GM08714 (cell line): ENCODE data around the gene CLASP2.

ENCODE experiments used
- H3K4me3 ChIP-seq: fragments of 200-500 bp; sonication (Bioruptor generic); 2 replicates; pipeline ENCODE4 v1.5.1; 2014; ENCODE audit warnings: mild to moderate bottlenecking, low read length, inconsistent platforms
- ZNF274 ChIP-seq: IDR thresholded peaks from 2 replicates; pipeline ENCODE4 v1.6.1; 2012; ENCODE audit warnings: mild to moderate bottlenecking, low read depth, low read length

CLASP2 gene

DNA sequence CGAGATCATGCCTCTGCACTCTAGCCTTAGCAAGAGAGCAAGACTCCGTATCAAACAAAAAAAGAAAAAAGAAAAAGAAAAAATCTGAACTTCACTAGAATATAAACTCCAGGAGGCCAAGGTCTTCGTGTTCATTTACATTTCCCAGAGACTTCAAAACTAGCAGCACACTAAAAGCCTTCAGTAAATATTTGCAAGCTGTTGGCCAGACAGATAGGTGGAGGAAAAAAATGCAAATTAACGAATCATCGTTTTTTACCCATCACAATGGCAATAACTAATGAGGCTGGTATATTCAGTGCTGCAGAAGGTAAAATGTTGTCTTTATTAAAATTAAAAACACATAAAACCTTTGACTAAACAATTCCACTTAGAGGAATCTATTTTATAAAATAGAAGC is 80.6 kb downstream of the CLASP2 start:
- no peak for TF ChIP-seq ZNF274
- H3K4me3 ChIP-seq: no peak overlapping the region

DNA sequence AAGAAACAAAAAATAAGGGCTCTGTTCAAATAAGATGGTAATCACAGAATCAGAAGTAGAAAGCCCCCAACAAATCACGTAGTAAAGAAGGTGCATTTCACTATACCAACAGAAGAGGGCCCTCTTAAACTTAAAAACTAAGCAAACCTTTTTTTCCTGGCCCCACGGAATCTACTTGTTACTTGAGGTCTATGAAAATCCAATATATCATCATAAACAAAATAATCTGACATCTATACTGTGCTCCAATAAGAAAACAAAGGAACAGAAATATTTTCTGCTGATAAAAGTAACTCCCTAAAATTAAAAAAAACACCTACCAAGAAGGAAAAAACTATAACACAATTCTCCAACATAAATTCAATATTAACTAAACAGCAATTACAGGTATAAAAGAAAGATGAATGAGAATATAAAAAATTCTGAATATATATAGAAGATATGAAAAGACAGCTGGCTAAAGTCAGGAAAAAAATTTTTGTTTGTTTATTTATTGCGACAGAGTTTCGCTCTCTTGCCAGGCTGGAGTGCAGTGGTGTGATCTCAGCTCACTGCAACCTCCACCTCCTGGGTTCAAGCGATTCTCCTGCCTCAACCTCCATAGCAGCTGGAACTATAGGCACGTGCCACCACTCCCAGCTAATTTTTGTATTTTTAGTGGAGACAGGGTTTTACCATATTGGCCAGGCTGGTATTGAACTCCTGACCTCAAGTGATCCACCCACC is 81.8 kb downstream of the CLASP2 start:
- TF ChIP-seq ZNF274: no peak
- H3K4me3 ChIP-seq: no peak overlapping the region

DNA sequence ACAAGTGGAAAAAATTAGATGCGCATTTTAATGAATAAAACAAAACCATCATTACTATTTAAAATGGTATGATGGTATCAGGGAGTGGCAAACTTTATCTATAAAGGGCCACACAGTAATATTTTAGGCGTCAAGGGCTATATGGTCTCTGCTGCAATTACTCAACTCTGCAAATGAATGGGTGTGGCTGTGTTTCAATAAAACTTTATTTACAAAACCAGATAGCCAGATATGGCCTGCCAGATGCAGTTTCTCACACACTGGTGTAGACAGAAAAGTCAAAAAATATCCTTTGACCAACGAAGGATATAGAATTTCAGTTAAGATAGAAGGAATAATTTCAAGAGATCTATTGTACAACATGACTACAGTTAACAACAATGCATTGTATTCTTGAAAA is 83.8 kb downstream of the CLASP2 start:
- H3K4me3 ChIP-seq: no peak overlapping the region
- TF ChIP-seq ZNF274: no peak

DNA sequence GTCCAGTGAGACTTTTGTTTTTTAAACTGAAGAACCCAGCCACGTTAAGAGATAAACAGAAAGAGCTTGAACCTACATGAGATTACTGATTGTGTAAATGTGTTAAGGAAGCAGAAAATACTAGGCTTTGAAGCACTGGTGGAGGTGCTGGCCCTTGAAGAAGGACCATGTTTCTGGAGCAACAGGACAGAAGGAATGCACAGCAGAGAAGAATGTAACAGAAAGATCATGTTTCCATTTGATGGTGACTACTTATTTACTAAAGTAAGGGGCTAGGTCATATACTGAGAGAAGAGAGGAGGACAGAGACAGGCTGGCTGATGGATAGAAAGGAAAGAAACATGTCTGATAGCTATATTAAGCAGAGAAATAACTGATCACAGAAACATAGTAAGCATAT is 88.8 kb downstream of the CLASP2 start:
- no peak overlapping the region for H3K4me3 ChIP-seq
- TF ChIP-seq ZNF274: no peak

DNA sequence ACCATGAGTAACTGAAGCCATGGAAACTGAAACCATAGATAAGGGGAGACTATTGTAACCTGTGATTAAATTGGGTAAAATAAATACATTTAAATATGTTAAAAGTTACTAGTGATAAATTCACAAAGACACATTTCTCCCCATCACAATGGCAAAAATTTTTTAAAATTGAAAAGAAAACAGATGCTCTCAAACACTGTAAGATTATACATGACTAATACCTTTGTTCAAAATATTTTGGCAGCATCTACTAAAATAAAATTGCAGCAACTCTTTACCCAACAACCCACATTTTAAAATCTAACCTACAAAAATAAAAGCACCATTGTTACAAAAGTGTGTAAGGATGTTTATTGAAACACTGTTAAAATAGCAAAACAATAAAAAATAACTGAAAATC is 93.3 kb downstream of the CLASP2 start:
- TF ChIP-seq ZNF274: no peak
- H3K4me3 ChIP-seq: no peak overlapping the region

DNA sequence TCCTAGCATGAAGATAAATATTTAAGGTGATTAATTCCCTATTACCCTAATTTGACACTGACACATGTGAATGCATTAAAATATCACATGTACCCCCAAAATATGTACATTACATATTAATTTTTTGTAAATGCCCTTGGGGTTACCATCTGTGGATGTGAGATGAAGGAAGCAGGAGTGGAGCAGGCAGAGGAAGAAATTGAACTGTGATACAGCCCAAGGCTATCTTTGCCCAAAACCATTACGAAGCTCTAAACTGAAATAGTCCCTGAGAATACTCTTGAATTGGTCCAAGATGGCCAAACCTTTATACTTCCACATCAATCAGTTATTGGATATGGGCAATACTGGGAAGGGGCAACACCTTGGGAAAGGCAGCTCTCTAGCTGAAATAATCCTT is 105.0 kb downstream of the CLASP2 start:
- H3K4me3 ChIP-seq: no peak overlapping the region
- no peak for TF ChIP-seq ZNF274

DNA sequence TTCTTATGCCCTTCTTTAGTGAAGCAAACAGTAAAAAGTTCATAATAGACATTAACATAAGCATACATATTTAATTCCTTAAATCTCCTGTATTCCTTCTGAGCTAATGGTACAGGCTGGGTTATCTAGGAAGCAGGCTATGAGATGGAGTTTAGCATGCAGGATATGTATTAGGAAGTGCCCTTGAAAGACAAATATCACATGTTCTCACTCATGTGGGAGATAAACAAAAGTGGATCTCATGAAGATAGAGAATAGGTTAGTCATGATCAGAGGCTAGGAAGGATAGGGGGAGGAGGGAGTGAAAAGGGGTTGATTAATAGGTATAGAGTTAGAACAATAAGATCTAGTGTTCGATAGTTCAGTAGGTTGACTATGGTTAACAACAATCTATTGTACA is 105.4 kb downstream of the CLASP2 start:
- no peak for TF ChIP-seq ZNF274
- no peak overlapping the region for H3K4me3 ChIP-seq

DNA sequence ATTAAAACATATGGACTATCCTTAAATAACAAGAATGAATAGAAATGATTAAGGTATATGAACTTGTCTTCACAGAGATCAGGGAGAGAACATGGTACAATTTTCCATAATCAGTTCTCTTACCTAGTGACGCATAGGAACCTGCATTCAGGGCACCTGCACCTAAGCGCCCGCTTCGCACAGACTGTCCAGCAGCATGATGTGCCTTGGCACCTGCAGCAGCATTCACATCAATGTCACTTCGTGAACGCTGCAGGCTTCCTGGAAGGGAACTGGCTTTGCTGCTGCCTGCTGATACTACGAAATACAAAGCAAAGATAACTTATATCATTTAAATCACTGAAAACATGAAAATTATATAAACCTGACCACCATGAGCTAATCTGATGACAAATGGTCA is 115.2 kb downstream of the CLASP2 start:
- no peak for TF ChIP-seq ZNF274
- no peak overlapping the region for H3K4me3 ChIP-seq

DNA sequence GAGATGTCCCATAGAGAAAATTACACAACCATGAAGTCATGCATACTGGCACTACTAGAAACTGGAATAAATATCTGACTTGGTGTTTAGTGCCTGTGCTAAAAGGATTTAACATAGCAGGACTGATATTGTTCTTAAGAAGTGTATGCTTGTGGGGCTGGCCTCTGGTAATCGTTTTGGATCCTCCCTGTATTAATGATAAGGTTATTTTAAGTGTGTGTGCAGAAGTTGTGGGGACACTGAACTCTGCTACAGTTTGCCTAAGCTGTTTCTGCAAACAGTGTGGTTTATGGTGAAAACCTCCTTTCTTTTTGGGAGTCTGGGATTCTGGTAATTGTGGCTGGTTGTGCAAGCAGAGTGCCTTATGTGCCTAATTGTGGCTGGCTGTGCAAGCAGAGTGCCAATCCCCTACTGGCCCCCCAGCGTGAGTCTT is 120.8 kb downstream of the CLASP2 start:
- no peak for TF ChIP-seq ZNF274
- H3K4me3 ChIP-seq: no peak overlapping the region

DNA sequence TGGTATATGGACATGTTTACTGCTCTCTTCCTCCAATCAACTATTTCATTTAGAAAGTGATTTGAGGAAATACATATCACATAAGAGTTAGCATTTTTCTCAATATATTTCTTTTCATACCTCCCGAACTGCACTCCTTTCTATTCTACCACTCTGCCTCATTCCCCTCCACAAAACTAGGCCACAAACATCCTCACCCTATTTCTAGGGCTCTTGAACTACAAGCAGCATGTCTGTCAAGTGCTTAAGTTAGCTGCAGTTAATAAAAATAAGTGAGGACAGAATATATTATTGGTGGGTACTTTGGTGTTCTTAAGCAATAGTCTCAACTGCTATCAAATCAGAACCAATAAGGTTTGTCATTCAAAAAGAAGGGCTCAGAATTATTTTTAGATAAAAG is 125.1 kb downstream of the CLASP2 start:
- H3K4me3 ChIP-seq: no peak overlapping the region
- no peak for TF ChIP-seq ZNF274

DNA sequence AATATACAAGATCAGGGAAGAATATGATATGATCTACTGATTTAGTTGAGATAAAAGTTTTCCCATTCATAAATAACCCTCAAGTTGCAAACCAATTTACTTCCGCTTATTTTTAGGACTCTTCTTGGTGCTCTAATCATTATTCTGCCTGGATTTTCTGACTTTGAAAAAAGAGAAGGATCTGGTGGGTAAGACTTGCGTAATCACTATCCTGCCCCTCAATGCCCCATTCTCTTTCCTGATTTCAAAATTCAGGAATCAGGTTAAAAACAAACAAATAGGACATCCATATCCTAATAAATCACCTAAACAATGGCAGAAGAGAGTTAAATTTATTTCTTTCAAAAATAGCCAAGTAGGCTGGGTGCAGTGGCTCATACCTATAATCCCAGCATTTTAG is 127.5 kb downstream of the CLASP2 start:
- H3K4me3 ChIP-seq: no peak overlapping the region
- no peak for TF ChIP-seq ZNF274

DNA sequence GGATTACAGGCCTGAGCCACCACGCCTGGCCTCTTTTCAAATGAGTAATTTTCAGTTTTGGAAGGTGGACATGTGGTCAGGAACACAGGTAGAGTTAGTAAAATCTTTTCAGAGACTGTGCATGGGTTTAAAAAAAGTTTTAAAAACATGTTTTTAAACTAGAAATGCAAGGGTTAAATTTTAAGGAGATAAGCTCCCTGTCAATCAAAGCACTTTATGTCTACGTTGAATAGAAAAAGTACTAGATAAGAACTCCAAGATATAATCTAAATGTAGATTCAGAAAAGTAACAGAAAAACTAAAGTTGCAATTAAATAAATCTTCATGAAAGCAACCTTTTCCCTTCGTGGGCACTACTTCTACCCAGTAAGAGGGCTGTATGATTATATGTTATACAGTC is 131.7 kb downstream of the CLASP2 start:
- no peak overlapping the region for H3K4me3 ChIP-seq
- no peak for TF ChIP-seq ZNF274

DNA sequence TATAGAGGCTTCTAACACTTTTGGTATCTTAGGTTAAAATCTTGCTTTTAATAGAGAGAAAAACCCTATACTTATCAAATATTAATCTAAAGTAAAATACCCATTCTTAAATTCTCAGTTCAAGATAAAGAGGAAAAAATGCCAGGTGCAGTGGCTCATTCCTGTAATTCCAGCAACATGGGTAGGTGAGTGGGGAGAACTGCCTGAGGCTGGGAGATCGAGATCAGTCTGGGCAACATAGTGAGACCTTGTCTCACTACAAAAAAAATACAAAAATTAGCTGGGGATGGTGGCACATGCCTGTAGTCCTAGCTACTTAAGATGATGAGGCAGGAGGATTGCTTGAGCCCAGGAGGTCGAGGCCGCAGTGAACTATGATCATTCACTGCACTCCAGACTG is 135.8 kb downstream of the CLASP2 start:
- no peak for TF ChIP-seq ZNF274
- no peak overlapping the region for H3K4me3 ChIP-seq

DNA sequence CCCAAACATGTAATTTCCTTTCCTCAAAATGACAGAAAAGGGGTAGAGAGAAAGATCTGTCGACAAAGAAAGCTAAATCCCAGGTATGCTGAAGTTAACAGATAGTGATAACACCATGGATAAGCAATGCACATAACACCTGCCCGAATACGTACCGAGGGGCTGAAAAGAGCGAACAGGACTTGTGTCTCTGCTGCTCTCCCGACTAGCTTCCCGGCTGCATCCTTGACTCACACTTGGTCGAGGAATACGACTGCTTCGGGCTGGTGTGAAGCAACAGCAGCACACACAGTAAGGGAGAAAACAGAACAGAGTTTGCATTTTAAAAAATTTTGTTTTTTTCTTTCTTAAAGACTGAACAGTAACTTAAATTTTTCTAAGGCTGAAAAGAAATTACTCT is 136.4 kb downstream of the CLASP2 start:
- no peak overlapping the region for H3K4me3 ChIP-seq
- no peak for TF ChIP-seq ZNF274

DNA sequence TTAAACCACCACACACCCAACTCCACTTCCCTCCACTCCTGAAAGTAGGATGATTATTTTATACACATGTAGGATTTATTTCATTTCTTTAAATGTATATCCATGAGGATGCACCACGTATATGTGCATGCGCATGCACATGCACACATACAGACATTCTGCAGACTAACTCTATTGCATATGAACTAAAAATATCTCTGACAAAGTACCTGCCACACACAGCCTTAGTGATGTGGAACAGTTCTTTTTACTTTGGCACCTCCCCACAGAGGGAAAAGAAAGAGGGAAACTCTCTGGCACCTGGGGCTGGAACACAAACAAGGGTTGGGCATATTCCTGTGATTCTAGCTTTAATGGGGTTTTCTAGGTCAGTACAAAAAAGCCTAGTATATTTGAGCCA is 138.2 kb downstream of the CLASP2 start:
- no peak for TF ChIP-seq ZNF274
- H3K4me3 ChIP-seq: no peak overlapping the region

DNA sequence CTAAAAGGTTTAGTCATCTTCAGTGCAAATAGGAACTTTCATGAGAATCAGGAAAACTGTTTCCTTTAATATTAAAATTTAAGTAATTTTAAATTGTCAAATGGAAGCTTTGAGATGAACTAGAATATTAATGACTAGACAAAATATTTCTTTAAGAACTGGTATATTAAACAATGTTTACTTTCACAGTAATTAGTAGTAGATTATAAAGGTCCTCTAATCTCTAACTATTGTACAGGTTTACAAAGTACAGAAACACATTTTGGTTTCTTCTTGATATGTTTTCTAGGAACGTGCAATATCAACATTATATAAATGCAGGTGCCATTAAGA is 138.9 kb downstream of the CLASP2 start:
- no peak overlapping the region for H3K4me3 ChIP-seq
- TF ChIP-seq ZNF274: no peak
